HG03159 (cell line): ENCODE results near the gene CPSF6.

Experiments
- ATAC-seq: cut with Tn5 transposase; IDR thresholded peaks from one replicate; pipeline ENCODE4 v1.9.1; 2021; ENCODE audit warnings: mild to moderate bottlenecking, moderate library complexity; ENCODE audit not compliant: unreplicated experiment

CPSF6 gene

DNA sequence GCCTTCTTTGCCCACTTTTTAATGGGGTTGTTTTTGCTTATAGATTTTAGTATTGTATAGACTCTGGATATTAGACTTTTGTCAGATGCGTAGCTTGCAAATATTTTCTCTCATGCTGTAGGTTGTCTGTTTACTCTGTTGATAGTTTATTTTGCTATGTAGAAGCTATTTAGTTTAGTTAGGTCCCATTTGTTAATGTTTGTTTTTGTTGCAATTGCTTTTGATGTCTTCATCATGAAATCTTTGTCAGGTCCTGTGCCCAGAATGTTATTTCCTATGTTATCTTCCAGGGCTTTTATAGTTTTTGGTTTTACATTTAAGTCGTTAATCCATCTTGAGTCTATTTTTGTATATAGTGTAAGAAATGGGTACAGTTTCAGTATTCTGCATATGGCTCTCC, 78.9 kb downstream of the CPSF6 start:
- no peak for ATAC-seq

DNA sequence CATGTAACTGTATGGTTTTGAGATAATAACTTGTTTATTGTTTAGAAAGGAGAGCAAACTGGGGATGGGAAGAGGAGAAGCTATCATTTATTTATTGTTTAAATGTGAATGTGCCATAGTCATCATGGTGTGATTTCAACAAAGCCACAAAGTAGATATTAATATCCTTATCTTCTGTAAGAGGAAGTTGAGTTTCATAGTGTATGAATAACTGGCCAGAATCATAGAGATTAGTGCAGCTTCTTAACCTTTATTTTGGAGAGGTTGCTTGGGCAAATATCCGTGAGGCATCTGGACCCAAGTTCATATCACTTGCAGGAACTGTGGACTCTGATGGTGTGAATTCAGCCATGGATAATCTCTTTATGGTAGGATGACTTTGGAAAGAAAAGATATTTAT, 82.0 kb downstream of the CPSF6 start:
- ATAC-seq, result no peak
